Measurements from ENCODE around the gene VIPR1.

VIPR1 gene

GRCh38 chr3:42526616-42527367 is 24.3 kb downstream of the VIPR1 start:
- H3K9me3 ChIP-seq (ENCODE audit: insufficient read depth, low read depth, low read length) = no peaks in the 10 kb centered on the region
- no peak overlapping the region for H3K9ac ChIP-seq (ENCODE audit: low read depth, low read length)
- no peaks in the 10 kb centered on the region for H3K27me3 ChIP-seq (ENCODE audit: insufficient read depth, low read length)
- H3K4me1 ChIP-seq (ENCODE audit: insufficient read depth, low read length) = no peaks in the 10 kb centered on the region
- H3K36me3 ChIP-seq (ENCODE audit: insufficient read depth, low read depth, low read length) = no peaks in the 10 kb centered on the region
- H3K27ac ChIP-seq (ENCODE audit: low read length) = no peak overlapping the region
- H3K4me3 ChIP-seq (ENCODE audit: low read length) = no peak overlapping the region

- Histone ChIP-seq H3K27ac (ENCODE audit: low read length) (no peak overlapping the region), H3K36me3 (ENCODE audit: insufficient read depth, low read depth, low read length) (no peaks in the 10 kb centered on the region), H3K9me3 (ENCODE audit: insufficient read depth, low read depth, low read length) (no peaks in the 10 kb centered on the region), H3K4me3 (ENCODE audit: low read length) (no peak overlapping the region), H3K9ac (ENCODE audit: low read depth, low read length) (no peak overlapping the region), H3K27me3 (ENCODE audit: insufficient read depth, low read length) (no peaks in the 10 kb centered on the region), H3K4me1 (ENCODE audit: insufficient read depth, low read length) (no peaks in the 10 kb centered on the region)
Measured at GRCh38 chr3:42527368-42527917, 25.0 kb downstream of the VIPR1 start.

- Histone ChIP-seq H3K27ac (ENCODE audit: low read length) (no peak overlapping the region), H3K36me3 (ENCODE audit: insufficient read depth, low read depth, low read length) (no peaks in the 10 kb centered on the region)
Measured at GRCh38 chr3:42529468-42529867, 27.0 kb downstream of the VIPR1 start.

GRCh38 chr3:42530073-42530472 is 27.6 kb downstream of the VIPR1 start:
- H3K9ac ChIP-seq (ENCODE audit: low read depth, low read length) = no peak overlapping the region
- H3K27me3 ChIP-seq (ENCODE audit: insufficient read depth, low read length) = no peaks in the 10 kb centered on the region

More at GRCh38 chr3:42529468-42529867, 27.0 kb downstream of the VIPR1 start:
- no peaks in the 10 kb centered on the region for H3K27me3 ChIP-seq (ENCODE audit: insufficient read depth, low read length)
- no peaks in the 10 kb centered on the region for H3K9me3 ChIP-seq (ENCODE audit: insufficient read depth, low read depth, low read length)
- H3K4me3 ChIP-seq (ENCODE audit: low read length) = no peak overlapping the region
- peaks cover 5% of the 10 kb centered on the region for H3K4me1 ChIP-seq (ENCODE audit: insufficient read depth, low read length)
- H3K9ac ChIP-seq (ENCODE audit: low read depth, low read length) = no peak overlapping the region

GRCh38 chr3:42531470-42531869 is 29.0 kb downstream of the VIPR1 start:
- Histone ChIP-seq H3K36me3 (ENCODE audit: insufficient read depth, low read depth, low read length) (no peaks in the 10 kb centered on the region), H3K4me3 (ENCODE audit: low read length) (no peak overlapping the region), H3K9ac (ENCODE audit: low read depth, low read length) (no peak overlapping the region), H3K27ac (ENCODE audit: low read length) (no peak overlapping the region), H3K27me3 (ENCODE audit: insufficient read depth, low read length) (no peaks in the 10 kb centered on the region), H3K4me1 (ENCODE audit: insufficient read depth, low read length) (peaks cover 11% of the 10 kb centered on the region), H3K9me3 (ENCODE audit: insufficient read depth, low read depth, low read length) (no peaks in the 10 kb centered on the region)

More at GRCh38 chr3:42530073-42530472, 27.6 kb downstream of the VIPR1 start:
- Histone ChIP-seq H3K36me3 (ENCODE audit: insufficient read depth, low read depth, low read length) (no peaks in the 10 kb centered on the region), H3K4me1 (ENCODE audit: insufficient read depth, low read length) (peaks cover 5% of the 10 kb centered on the region), H3K4me3 (ENCODE audit: low read length) (no peak overlapping the region), H3K9me3 (ENCODE audit: insufficient read depth, low read depth, low read length) (no peaks in the 10 kb centered on the region), H3K27ac (ENCODE audit: low read length) (no peak overlapping the region)

- Histone ChIP-seq H3K36me3 (ENCODE audit: insufficient read depth, low read depth, low read length) (no peaks in the 10 kb centered on the region), H3K4me3 (ENCODE audit: low read length) (no peak overlapping the region), H3K27me3 (ENCODE audit: insufficient read depth, low read length) (no peaks in the 10 kb centered on the region), H3K27ac (ENCODE audit: low read length) (no peak overlapping the region), H3K9me3 (ENCODE audit: insufficient read depth, low read depth, low read length) (no peaks in the 10 kb centered on the region), H3K9ac (ENCODE audit: low read depth, low read length) (no peak overlapping the region), H3K4me1 (ENCODE audit: insufficient read depth, low read length) (peaks cover 11% of the 10 kb centered on the region)
Measured at GRCh38 chr3:42532229-42532628, 29.8 kb downstream of the VIPR1 start.

GRCh38 chr3:42533161-42533897 is 30.9 kb downstream of the VIPR1 start:
- Histone ChIP-seq H3K9ac (ENCODE audit: low read depth, low read length) (no peak overlapping the region), H3K36me3 (ENCODE audit: insufficient read depth, low read depth, low read length) (no peaks in the 10 kb centered on the region), H3K4me1 (ENCODE audit: insufficient read depth, low read length) (peaks cover 11% of the 10 kb centered on the region), H3K27me3 (ENCODE audit: insufficient read depth, low read length) (no peaks in the 10 kb centered on the region), H3K27ac (ENCODE audit: low read length) (no peak overlapping the region), H3K9me3 (ENCODE audit: insufficient read depth, low read depth, low read length) (no peaks in the 10 kb centered on the region), H3K4me3 (ENCODE audit: low read length) (no peak overlapping the region)

GRCh38 chr3:42535981-42536784 is 33.7 kb downstream of the VIPR1 start:
- H3K9ac ChIP-seq (ENCODE audit: low read depth, low read length) = no peak overlapping the region
- H3K4me1 ChIP-seq (ENCODE audit: insufficient read depth, low read length) = peaks cover 11% of the 10 kb centered on the region
- H3K4me3 ChIP-seq (ENCODE audit: low read length) = no peak overlapping the region; the same call in 1 of the 2 replicates
- H3K9me3 ChIP-seq (ENCODE audit: insufficient read depth, low read depth, low read length) = no peaks in the 10 kb centered on the region
- H3K27me3 ChIP-seq (ENCODE audit: insufficient read depth, low read length) = no peaks in the 10 kb centered on the region
- H3K27ac ChIP-seq (ENCODE audit: low read length) = no peak overlapping the region
- H3K36me3 ChIP-seq (ENCODE audit: insufficient read depth, low read depth, low read length) = no peaks in the 10 kb centered on the region

GRCh38 chr3:42537350-42537749 is 34.9 kb downstream of the VIPR1 start:
- H3K36me3 ChIP-seq (ENCODE audit: insufficient read depth, low read depth, low read length) = no peaks in the 10 kb centered on the region
- no peak overlapping the region for H3K9ac ChIP-seq (ENCODE audit: low read depth, low read length)
- H3K27me3 ChIP-seq (ENCODE audit: insufficient read depth, low read length) = no peaks in the 10 kb centered on the region
- no peak overlapping the region for H3K27ac ChIP-seq (ENCODE audit: low read length)
- peaks cover 11% of the 10 kb centered on the region for H3K4me1 ChIP-seq (ENCODE audit: insufficient read depth, low read length)
- no peak overlapping the region for H3K4me3 ChIP-seq (ENCODE audit: low read length)
- no peaks in the 10 kb centered on the region for H3K9me3 ChIP-seq (ENCODE audit: insufficient read depth, low read depth, low read length)

- Histone ChIP-seq H3K4me1 (ENCODE audit: insufficient read depth, low read length) (peaks cover 7% of the 10 kb centered on the region; the same call in 1 of the 2 replicates), H3K36me3 (ENCODE audit: insufficient read depth, low read depth, low read length) (no peaks in the 10 kb centered on the region), H3K27ac (ENCODE audit: low read length) (no peak overlapping the region), H3K27me3 (ENCODE audit: insufficient read depth, low read length) (no peaks in the 10 kb centered on the region), H3K9me3 (ENCODE audit: insufficient read depth, low read depth, low read length) (no peaks in the 10 kb centered on the region), H3K9ac (ENCODE audit: low read depth, low read length) (no peak overlapping the region), H3K4me3 (ENCODE audit: low read length) (no peak overlapping the region)
Measured at GRCh38 chr3:42539871-42540714, 37.6 kb downstream of the VIPR1 start.

- Histone ChIP-seq H3K27me3 (ENCODE audit: insufficient read depth, low read length) (no peaks in the 10 kb centered on the region), H3K27ac (ENCODE audit: low read length) (no peak overlapping the region), H3K9me3 (ENCODE audit: insufficient read depth, low read depth, low read length) (no peaks in the 10 kb centered on the region), H3K36me3 (ENCODE audit: insufficient read depth, low read depth, low read length) (no peaks in the 10 kb centered on the region), H3K4me3 (ENCODE audit: low read length) (no peak overlapping the region), H3K4me1 (ENCODE audit: insufficient read depth, low read length) (no peaks in the 10 kb centered on the region), H3K9ac (ENCODE audit: low read depth, low read length) (no peak overlapping the region)
Measured at GRCh38 chr3:42541079-42541478, 38.6 kb downstream of the VIPR1 start.
